Endothelial cell (in vitro differentiated cells): ENCODE results near the gene HAPLN1. TPM values are rescaled to one million over a fixed set of nuclear protein-coding genes. Genes with fewer than 3 reads are reported as not detected.

Experiments
- DNase-seq: peaks from one replicate; pipeline ENCODE4 v3.0.0; 2021; ENCODE audit warnings: low spot score
- H3K27ac Mint-ChIP-seq: one replicate; pipeline ENCODE4 v1.8.0; 2021; ENCODE audit warnings: mixed read lengths, inconsistent platforms; ENCODE audit not compliant: unreplicated experiment
- H3K27me3 Mint-ChIP-seq: one replicate; pipeline ENCODE4 v1.8.0; 2021; ENCODE audit warnings: mild to moderate bottlenecking, moderate library complexity, mixed read lengths, inconsistent platforms; ENCODE audit not compliant: unreplicated experiment
- H3K36me3 Mint-ChIP-seq: one replicate; pipeline ENCODE4 v1.8.0; 2021; ENCODE audit warnings: mild to moderate bottlenecking, low read depth, mixed read lengths, inconsistent platforms; ENCODE audit not compliant: unreplicated experiment
- H3K4me1 Mint-ChIP-seq: one replicate; pipeline ENCODE4 v1.8.0; 2021; ENCODE audit warnings: mild to moderate bottlenecking, mixed read lengths, inconsistent platforms; ENCODE audit not compliant: unreplicated experiment
- H3K4me3 Mint-ChIP-seq: one replicate; pipeline ENCODE4 v1.8.0; 2021; ENCODE audit warnings: mild to moderate bottlenecking, mixed read lengths, inconsistent platforms; ENCODE audit not compliant: unreplicated experiment
- H3K9me3 Mint-ChIP-seq: one replicate; pipeline ENCODE4 v1.8.0; 2021; ENCODE audit warnings: mixed read lengths, inconsistent platforms; ENCODE audit not compliant: unreplicated experiment
- CTCF ChIP-seq: fragments of 200-600 bp; sonication (generic); IDR thresholded peaks from one replicate; pipeline ENCODE4 v1.5.0; 2021; ENCODE audit warnings: antibody characterized with exemption; ENCODE audit not compliant: unreplicated experiment
- total RNA-seq: library from RNA; stranded (reverse); fragmentation: NEBNext Ultra II Directional; extraction: Animal tissue kit (Norgen Biotek cat#: 25700); gene quantifications from one replicate; pipeline ENCODE4 v1.2.1, GENCODE V29; 2021; ENCODE audit not compliant: unreplicated experiment

The HAPLN1 gene
- total RNA-seq, 1 donor from 2014 or later: 42.1 TPM

- H3K36me3 Mint-ChIP-seq: no peaks in the 10 kb centered on the region
- peaks cover 4% of the 10 kb centered on the region for H3K9me3 Mint-ChIP-seq
- DNase-seq: no peak
- peaks cover 1% of the 10 kb centered on the region for H3K27me3 Mint-ChIP-seq
- no peaks in the 10 kb centered on the region for H3K4me1 Mint-ChIP-seq
- no peak for TF ChIP-seq CTCF
- H3K27ac Mint-ChIP-seq: no peak overlapping the region
- H3K4me3 Mint-ChIP-seq: no peak overlapping the region
Measured at GRCh38 chr5:83614841-83615240, 105.8 kb downstream of the HAPLN1 start.

- peak; percentile 49 for TF ChIP-seq CTCF
- peak; percentile 63 for DNase-seq
- Mint-ChIP-seq H3K9me3 (no peaks in the 10 kb centered on the region), H3K27me3 (peaks cover 2% of the 10 kb centered on the region), H3K27ac (no peak overlapping the region), H3K4me1 (no peaks in the 10 kb centered on the region), H3K36me3 (no peaks in the 10 kb centered on the region), H3K4me3 (no peak overlapping the region)
Measured at GRCh38 chr5:83608122-83608521, 112.5 kb downstream of the HAPLN1 start.

GRCh38 chr5:83595217-83595616 lies 125.4 kb downstream of the HAPLN1 start:
- no peaks in the 10 kb centered on the region for H3K27me3 Mint-ChIP-seq

GRCh38 chr5:83590966-83591365 lies 129.7 kb downstream of the HAPLN1 start:
- H3K4me3 Mint-ChIP-seq: no peak overlapping the region
- no peak for DNase-seq
- no peaks in the 10 kb centered on the region for H3K4me1 Mint-ChIP-seq
- no peak overlapping the region for H3K27ac Mint-ChIP-seq
- H3K27me3 Mint-ChIP-seq: peaks cover 3% of the 10 kb centered on the region
- no peaks in the 10 kb centered on the region for H3K36me3 Mint-ChIP-seq
- no peak for TF ChIP-seq CTCF
- no peaks in the 10 kb centered on the region for H3K9me3 Mint-ChIP-seq

More at GRCh38 chr5:83595217-83595616, 125.4 kb downstream of the HAPLN1 start:
- H3K4me3 Mint-ChIP-seq: no peak overlapping the region
- no peaks in the 10 kb centered on the region for H3K36me3 Mint-ChIP-seq
- no peak for DNase-seq
- no peaks in the 10 kb centered on the region for H3K9me3 Mint-ChIP-seq
- H3K27ac Mint-ChIP-seq: no peak overlapping the region
- no peaks in the 10 kb centered on the region for H3K4me1 Mint-ChIP-seq
- TF ChIP-seq CTCF: no peak

GRCh38 chr5:83589786-83590185 lies 130.9 kb downstream of the HAPLN1 start:
- Mint-ChIP-seq H3K9me3 (no peaks in the 10 kb centered on the region), H3K27ac (no peak overlapping the region), H3K27me3 (peaks cover 3% of the 10 kb centered on the region), H3K4me3 (no peak overlapping the region), H3K36me3 (no peaks in the 10 kb centered on the region), H3K4me1 (no peaks in the 10 kb centered on the region)
- TF ChIP-seq CTCF: no peak
- no peak for DNase-seq

Other genes starting within 250 kb of the HAPLN1 start
- 203 TPM for gene VCAN, start 249.1 kb downstream of the HAPLN1 start, total RNA-seq